Omental fat pad (tissue), 4 donors: ENCODE measurements around the gene PPP6R2. TPM values are rescaled to one million over a fixed set of nuclear protein-coding genes. Genes with fewer than 3 reads are reported as not detected.

Experiments used
- ATAC-seq: fragments of 150-250 bp; one replicate; pipeline ENCODE4 v1.9.1; 2016; ENCODE audit warnings: mild to moderate bottlenecking, moderate library complexity; ENCODE audit not compliant: low FRiP score
- DNase-seq: peaks from one replicate; pipeline ENCODE4 v3.0.0-alpha.2; 2019; ENCODE audit warnings: low spot score
- total RNA-seq, 4 donors: library from RNA; depleted of rRNA; stranded (reverse); fragments of >200 nt; gene quantifications; one replicate each; pipeline ENCODE4 v1.1.0, GENCODE V29; 2016
- TF ChIP-seq, protein P1 (sequence below), 3 donors: fragments of 450-650 bp; IDR thresholded peaks; one replicate each; pipeline ENCODE4 v1.5.1; 2016 to 2017; ENCODE audit warnings: antibody characterized with exemption in 3 of 3, mild to moderate bottlenecking in 3 of 3, moderate library complexity in 2 of 3

The PPP6R2 gene
- total RNA-seq, 4 donors from 2014 or later, result 35.6 to 64.6 (median 41.7) TPM

DNA sequence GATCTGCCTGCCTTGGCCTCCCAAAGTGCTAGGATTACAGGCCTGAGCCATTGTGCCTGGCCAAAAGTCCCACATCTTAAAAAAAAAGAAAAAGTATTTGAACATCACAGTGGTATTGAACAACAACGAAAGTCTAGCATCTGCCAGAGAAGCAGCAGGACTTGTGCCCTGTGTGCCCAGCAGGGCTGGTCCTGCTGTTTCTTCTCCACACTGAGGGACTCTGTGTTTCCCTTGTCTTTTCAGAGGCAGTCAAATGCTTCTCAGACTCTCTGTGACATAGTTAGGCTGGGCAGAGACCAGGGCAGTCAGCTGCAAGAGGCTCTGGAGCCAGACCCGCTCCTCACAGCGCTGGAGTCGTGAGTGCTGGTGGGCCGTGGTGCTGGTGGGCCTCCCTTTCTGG is 75.5 kb downstream of the PPP6R2 start:
- ATAC-seq (no peak), DNase-seq (no peak)
- TF ChIP-seq, protein P1, sequence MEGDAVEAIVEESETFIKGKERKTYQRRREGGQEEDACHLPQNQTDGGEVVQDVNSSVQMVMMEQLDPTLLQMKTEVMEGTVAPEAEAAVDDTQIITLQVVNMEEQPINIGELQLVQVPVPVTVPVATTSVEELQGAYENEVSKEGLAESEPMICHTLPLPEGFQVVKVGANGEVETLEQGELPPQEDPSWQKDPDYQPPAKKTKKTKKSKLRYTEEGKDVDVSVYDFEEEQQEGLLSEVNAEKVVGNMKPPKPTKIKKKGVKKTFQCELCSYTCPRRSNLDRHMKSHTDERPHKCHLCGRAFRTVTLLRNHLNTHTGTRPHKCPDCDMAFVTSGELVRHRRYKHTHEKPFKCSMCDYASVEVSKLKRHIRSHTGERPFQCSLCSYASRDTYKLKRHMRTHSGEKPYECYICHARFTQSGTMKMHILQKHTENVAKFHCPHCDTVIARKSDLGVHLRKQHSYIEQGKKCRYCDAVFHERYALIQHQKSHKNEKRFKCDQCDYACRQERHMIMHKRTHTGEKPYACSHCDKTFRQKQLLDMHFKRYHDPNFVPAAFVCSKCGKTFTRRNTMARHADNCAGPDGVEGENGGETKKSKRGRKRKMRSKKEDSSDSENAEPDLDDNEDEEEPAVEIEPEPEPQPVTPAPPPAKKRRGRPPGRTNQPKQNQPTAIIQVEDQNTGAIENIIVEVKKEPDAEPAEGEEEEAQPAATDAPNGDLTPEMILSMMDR (IDR thresholded peaks at IDR 0.05), result no peak

DNA sequence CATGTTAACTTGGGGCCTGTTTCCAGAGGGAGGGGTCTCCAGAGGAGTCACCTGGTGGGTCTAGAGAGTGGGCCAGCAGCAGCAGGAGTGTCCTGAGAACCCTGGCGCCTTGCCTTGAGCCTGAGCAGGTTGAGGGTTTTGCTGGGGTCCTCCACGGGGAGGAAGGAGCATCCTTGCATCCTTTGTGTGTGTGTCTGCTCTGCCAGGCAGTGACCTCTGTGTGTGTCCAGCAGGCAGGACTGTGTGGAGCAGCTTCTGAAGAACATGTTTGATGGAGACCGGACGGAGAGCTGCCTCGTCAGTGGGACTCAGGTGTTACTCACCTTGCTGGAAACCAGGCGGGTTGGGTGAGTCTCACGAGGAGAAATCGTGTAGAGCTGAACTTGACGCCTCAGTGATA is 76.0 kb downstream of the PPP6R2 start:
- DNase-seq (no peak), ATAC-seq (no peak)
- TF ChIP-seq, protein P1 (IDR thresholded peaks at IDR 0.05), result no peak

DNA sequence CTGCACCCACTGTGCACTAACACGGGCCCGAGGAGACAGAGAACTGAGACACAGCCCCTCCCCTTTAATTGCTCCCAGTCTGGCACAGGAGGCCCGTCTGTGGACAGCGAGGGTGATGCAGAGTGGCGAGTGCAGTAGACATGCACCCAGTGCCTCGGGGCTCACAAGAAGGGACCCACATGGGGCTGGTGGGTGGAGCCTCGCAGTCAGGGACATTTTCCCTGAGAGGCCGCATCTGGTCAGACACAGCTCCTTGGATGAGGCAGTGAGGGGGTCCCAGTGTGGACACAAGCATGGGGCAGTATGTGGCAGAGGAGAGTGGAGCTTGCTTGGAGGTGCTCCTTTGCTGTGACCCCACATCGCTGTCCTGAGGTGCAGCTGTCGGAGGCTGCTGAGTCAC is 76.9 kb downstream of the PPP6R2 start:
- TF ChIP-seq, protein P1 (IDR thresholded peaks at IDR 0.05), result no peak
- DNase-seq, result no peak
- no peak for ATAC-seq

DNA sequence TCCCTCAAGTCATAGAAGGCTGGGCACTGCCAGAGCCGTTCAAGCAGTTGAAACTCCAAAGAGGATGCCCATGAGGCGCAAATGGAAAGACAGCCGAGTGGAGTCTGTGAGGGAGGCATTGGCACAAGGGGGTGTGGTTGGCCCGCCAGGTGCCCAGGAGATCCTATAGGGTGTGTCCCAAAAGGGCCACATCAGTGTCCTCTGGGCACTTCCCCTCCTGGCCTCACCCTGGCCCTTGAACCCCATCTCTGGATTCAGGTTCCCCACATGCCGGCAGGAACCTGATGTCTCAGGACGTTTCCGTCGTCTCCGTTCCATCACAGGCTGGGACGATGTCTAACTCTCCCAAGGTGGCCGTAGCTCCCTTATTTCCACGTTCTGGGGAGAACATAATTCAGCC is 77.5 kb downstream of the PPP6R2 start:
- TF ChIP-seq, protein P1 (IDR thresholded peaks at IDR 0.05), result no peak
- DNase-seq (no peak), ATAC-seq (no peak)

DNA sequence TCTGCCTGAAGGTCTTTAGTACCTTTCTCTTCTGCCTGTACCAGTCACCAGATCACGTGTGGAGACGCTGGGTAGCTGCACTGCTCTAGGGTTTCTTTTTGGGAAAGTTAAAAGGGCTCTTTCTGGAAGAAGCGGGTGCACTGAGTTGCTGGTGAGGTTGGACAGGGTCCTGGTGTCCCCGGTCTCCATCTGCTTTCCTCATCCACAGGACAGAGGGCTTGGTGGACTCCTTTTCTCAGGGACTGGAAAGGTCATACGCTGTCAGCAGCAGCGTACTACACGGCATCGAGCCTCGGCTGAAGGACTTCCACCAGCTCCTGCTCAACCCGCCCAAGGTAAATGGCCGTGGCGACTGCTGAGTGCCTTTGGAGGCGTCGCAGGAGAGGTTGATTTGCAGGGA is 78.9 kb downstream of the PPP6R2 start:
- DNase-seq (no peak), ATAC-seq (no peak)
- TF ChIP-seq, protein P1 (IDR thresholded peaks at IDR 0.05), result no peak

DNA sequence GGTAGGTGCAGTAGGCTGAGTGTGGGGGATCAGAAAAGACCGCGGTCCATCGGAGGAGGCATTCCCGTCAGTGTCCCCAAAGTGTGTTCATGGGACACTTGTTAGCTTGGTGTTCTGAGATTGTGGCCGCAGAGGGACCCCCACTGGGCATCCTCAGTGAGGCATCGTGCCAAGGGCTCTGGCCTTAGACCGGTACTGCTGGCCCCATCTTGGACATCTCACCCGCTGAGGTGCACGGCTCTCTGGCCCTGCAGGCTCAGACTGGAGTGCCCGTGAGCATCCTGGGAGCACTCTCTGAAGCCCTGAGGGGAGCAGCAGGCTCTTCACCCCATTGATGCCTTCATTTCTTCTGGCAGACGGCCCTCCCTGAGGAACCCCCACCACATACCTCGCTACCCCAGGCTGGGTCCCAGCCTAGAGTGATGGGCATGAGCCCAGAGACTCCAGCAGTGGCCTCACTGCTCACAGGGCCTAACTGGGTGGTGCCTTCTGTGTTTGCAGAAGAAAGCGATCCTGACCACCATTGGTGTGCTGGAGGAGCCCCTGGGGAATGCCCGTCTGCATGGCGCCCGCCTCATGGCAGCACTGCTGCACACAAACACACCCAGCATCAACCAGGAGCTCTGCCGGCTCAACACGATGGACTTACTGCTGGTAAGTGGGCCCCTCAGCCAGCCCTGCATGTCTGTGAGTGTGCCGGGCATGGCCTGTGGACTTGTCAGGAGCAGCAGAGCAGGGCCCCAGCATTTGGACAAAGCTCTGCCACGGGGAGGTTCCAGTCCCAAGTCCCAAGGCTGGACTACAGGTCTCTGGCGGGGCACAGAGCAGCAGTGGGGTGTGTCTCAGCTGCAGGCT is 80.1 kb downstream of the PPP6R2 start:
- no peak for ATAC-seq
- DNase-seq, result no peak

More for the DNA sequence above, 80.1 kb downstream of the PPP6R2 start:
- TF ChIP-seq, protein P1 (IDR thresholded peaks at IDR 0.05), result no peak
